HEK293 (cell line): Measurements from ENCODE around the gene FIBP.

Experiments used
- ATF2 ChIP-seq: fragments of 450-650 bp; formaldehyde crosslinking; IDR thresholded peaks from 2 replicates; pipeline ENCODE4 v1.5.1; 2016; ENCODE audit warnings: missing biosample characterization, missing genetic modification characterization, low read depth
- HOXA7 ChIP-seq: sonication (generic); formaldehyde crosslinking; IDR thresholded peaks from 2 replicates; pipeline ENCODE4 v1.8.1; 2022; ENCODE audit warnings: missing genetic modification reagents, borderline replicate concordance
- ZBTB17 ChIP-seq: fragments of 450-650 bp; formaldehyde crosslinking; IDR thresholded peaks from 2 replicates; pipeline ENCODE4 v1.5.1; 2016; ENCODE audit warnings: missing biosample characterization, missing genetic modification characterization
- ZBTB20 ChIP-seq: fragments of 450-650 bp; formaldehyde crosslinking; IDR thresholded peaks from 2 replicates; pipeline ENCODE4 v1.5.1; 2016; ENCODE audit warnings: missing biosample characterization, missing genetic modification characterization
- ZBTB21 ChIP-seq: fragments of 450-650 bp; formaldehyde crosslinking; IDR thresholded peaks from 2 replicates; pipeline ENCODE4 v1.5.1; 2017; ENCODE audit warnings: missing biosample characterization, missing genetic modification characterization
- ZNF174 ChIP-seq: fragments of 450-650 bp; formaldehyde crosslinking; IDR thresholded peaks from 2 replicates; pipeline ENCODE4 v1.5.0; 2017; ENCODE audit warnings: missing biosample characterization, mild to moderate bottlenecking, missing genetic modification characterization
- ZNF223 ChIP-seq: fragments of 450-650 bp; formaldehyde crosslinking; IDR thresholded peaks from 2 replicates; pipeline ENCODE4 v1.5.1; 2016; ENCODE audit warnings: missing biosample characterization, missing genetic modification characterization
- ZNF624 ChIP-seq: fragments of 450-650 bp; formaldehyde crosslinking; IDR thresholded peaks from 2 replicates; pipeline ENCODE4 v1.5.1; 2017; ENCODE audit warnings: missing biosample characterization, missing genetic modification characterization
- TF ChIP-seq, protein P1 (sequence below): fragments of 450-650 bp; formaldehyde crosslinking; IDR thresholded peaks from 2 replicates; pipeline ENCODE4 v1.5.1; 2016; ENCODE audit warnings: missing biosample characterization, missing genetic modification characterization

DNA sequence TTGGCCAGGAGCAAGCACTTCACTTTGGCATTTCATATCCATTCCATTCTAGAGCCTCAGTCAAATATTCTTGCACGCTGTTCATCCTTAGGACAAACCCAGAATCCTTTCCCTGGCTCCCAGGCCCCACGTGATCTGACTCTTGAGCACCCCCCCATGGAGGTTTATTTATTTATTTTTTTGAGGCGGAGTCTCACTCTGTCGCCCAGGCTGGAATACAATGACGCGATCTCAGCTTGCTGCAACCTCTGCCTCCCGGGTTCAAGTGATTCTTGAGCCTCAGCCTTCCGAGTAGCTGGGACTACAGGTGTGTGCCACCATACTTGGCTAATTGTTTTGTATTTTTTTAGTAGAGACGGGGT lies 44.3 kb upstream of the FIBP start:
- TF ChIP-seq, protein P1, sequence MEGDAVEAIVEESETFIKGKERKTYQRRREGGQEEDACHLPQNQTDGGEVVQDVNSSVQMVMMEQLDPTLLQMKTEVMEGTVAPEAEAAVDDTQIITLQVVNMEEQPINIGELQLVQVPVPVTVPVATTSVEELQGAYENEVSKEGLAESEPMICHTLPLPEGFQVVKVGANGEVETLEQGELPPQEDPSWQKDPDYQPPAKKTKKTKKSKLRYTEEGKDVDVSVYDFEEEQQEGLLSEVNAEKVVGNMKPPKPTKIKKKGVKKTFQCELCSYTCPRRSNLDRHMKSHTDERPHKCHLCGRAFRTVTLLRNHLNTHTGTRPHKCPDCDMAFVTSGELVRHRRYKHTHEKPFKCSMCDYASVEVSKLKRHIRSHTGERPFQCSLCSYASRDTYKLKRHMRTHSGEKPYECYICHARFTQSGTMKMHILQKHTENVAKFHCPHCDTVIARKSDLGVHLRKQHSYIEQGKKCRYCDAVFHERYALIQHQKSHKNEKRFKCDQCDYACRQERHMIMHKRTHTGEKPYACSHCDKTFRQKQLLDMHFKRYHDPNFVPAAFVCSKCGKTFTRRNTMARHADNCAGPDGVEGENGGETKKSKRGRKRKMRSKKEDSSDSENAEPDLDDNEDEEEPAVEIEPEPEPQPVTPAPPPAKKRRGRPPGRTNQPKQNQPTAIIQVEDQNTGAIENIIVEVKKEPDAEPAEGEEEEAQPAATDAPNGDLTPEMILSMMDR (tag by site-specific recombination) = no peak
- TF ChIP-seq ZNF174 = no peak
- TF ChIP-seq ZBTB21 = no peak
- TF ChIP-seq ATF2 (tag by site-specific recombination) = no peak
- TF ChIP-seq ZNF624 = no peak
- TF ChIP-seq ZNF223 (tag by site-specific recombination) = no peak
- 0 out of 2 replicates have a peak, but pooled peaks have one; percentile 14 for TF ChIP-seq ZBTB17
- TF ChIP-seq HOXA7 (CRISPR knock-in tag) = no peak
- TF ChIP-seq ZBTB20 (tag by site-specific recombination) = no peak
